Esophagus squamous epithelium (tissue), 4 donors: Measurements from ENCODE around the gene ORC3.

Experiments
- POLR2A ChIP-seq, 4 donors: fragments of 450-650 bp; IDR thresholded peaks; one replicate each; pipeline ENCODE4 v1.6.1; 2017; ENCODE audit warnings: antibody characterized with exemption in 4 of 4, mild to moderate bottlenecking in 4 of 4, moderate library complexity in 3 of 4
- TF ChIP-seq, protein P1 (sequence below), 6 experiments: fragments of 450-650 bp in 4 of 6; fragments of 200-600 bp in 2 of 6; sonication (generic) in 2 of 6; IDR thresholded peaks; one replicate each; pipeline ENCODE4 v1.5.1; 2016 to 2019; ENCODE audit warnings: antibody characterized with exemption in 6 of 6, mild to moderate bottlenecking in 4 of 6, moderate library complexity in 4 of 6

DNA sequence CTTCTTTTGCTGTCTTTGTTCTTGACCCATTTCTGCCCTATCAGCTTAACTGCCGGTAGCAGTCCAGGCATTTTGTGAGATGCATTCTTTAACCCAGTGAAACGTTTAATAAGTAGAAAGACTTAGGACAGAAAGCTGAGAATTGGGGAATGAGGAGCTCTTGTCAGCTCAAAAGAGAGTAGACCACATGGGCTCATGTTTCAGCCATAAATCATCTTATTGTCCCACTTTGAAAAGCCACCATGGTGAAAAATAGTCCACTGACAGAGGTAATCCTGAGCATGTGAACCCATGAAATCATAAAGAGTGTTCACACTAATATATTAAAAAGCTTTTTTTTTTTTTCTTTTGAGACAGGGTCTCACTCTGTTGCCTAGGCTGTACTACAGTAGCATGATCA, 16.3 kb downstream of the ORC3 start:
- TF ChIP-seq, protein P1, sequence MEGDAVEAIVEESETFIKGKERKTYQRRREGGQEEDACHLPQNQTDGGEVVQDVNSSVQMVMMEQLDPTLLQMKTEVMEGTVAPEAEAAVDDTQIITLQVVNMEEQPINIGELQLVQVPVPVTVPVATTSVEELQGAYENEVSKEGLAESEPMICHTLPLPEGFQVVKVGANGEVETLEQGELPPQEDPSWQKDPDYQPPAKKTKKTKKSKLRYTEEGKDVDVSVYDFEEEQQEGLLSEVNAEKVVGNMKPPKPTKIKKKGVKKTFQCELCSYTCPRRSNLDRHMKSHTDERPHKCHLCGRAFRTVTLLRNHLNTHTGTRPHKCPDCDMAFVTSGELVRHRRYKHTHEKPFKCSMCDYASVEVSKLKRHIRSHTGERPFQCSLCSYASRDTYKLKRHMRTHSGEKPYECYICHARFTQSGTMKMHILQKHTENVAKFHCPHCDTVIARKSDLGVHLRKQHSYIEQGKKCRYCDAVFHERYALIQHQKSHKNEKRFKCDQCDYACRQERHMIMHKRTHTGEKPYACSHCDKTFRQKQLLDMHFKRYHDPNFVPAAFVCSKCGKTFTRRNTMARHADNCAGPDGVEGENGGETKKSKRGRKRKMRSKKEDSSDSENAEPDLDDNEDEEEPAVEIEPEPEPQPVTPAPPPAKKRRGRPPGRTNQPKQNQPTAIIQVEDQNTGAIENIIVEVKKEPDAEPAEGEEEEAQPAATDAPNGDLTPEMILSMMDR (IDR thresholded peaks at IDR 0.05): no peak
- TF ChIP-seq POLR2A (IDR thresholded peaks at IDR 0.05): no peak
